GM04504 (cell line): Measurements from ENCODE around the gene FGF14.

Source experiments
- DNase-seq: peaks from one replicate; pipeline ENCODE4 v3.0.0-alpha.2; 2012; ENCODE audit warnings: low read depth

The FGF14 gene

GRCh38 chr13:101784313-101784712 is 617.5 kb downstream of the FGF14 start:
- no peak for DNase-seq

- DNase-seq, result no peak
Observed at GRCh38 chr13:101783554-101783953, 618.3 kb downstream of the FGF14 start.

- DNase-seq, result no peak
Observed at GRCh38 chr13:101780211-101780610, 621.6 kb downstream of the FGF14 start.

- DNase-seq, result no peak
Observed at GRCh38 chr13:101779147-101779546, 622.7 kb downstream of the FGF14 start.

GRCh38 chr13:101775267-101775666 is 626.6 kb downstream of the FGF14 start:
- DNase-seq, result no peak

GRCh38 chr13:101774393-101774792 is 627.5 kb downstream of the FGF14 start:
- DNase-seq, result no peak

- no peak for DNase-seq
Observed at GRCh38 chr13:101773062-101773461, 628.8 kb downstream of the FGF14 start.

- DNase-seq, result no peak
Observed at GRCh38 chr13:101767131-101767530, 634.7 kb downstream of the FGF14 start.

- no peak for DNase-seq
Observed at GRCh38 chr13:101763191-101763590, 638.7 kb downstream of the FGF14 start.

GRCh38 chr13:101757446-101758039 is 644.3 kb downstream of the FGF14 start:
- peak; percentile 12 for DNase-seq

GRCh38 chr13:101755228-101755887 is 646.5 kb downstream of the FGF14 start:
- no peak for DNase-seq

- DNase-seq, result no peak
Observed at GRCh38 chr13:101752432-101752831, 649.4 kb downstream of the FGF14 start.

- DNase-seq, result no peak
Observed at GRCh38 chr13:101751488-101751887, 650.4 kb downstream of the FGF14 start.

- no peak for DNase-seq
Observed at GRCh38 chr13:101749584-101749983, 652.3 kb downstream of the FGF14 start.

- no peak for DNase-seq
Observed at GRCh38 chr13:101747039-101747438, 654.8 kb downstream of the FGF14 start.

GRCh38 chr13:101746513-101746912 is 655.3 kb downstream of the FGF14 start:
- DNase-seq, result no peak

- DNase-seq, result no peak
Observed at GRCh38 chr13:101739382-101740178, 662.3 kb downstream of the FGF14 start.

- no peak for DNase-seq
Observed at GRCh38 chr13:101738336-101738735, 663.5 kb downstream of the FGF14 start.

- no peak for DNase-seq
Observed at GRCh38 chr13:101736566-101736965, 665.3 kb downstream of the FGF14 start.

- DNase-seq, result no peak
Observed at GRCh38 chr13:101730420-101731000, 671.3 kb downstream of the FGF14 start.

- DNase-seq, result no peak
Observed at GRCh38 chr13:101728615-101729014, 673.2 kb downstream of the FGF14 start.

GRCh38 chr13:101728021-101728420 is 673.8 kb downstream of the FGF14 start:
- DNase-seq, result no peak

GRCh38 chr13:101727118-101727517 is 674.7 kb downstream of the FGF14 start:
- DNase-seq, result no peak
